Hindlimb muscle (tissue), 1 donor: Measurements from ENCODE around the gene TUBB4B. TPM values are rescaled to one million over a fixed set of nuclear protein-coding genes. Genes with fewer than 3 reads are reported as not detected.

Source experiments
- DNase-seq: peaks from one replicate; pipeline ENCODE4 v3.0.0-alpha.2; 2013
- polyA plus RNA-seq: library from polyadenylated mRNA; unstranded; fragments of 120-200 nt; gene quantifications from one replicate; pipeline ENCODE4 v1.2.1, GENCODE V29; 2013; ENCODE audit not compliant: insufficient read length

Gene TUBB4B
- 145 TPM for polyA plus RNA-seq

DNA sequence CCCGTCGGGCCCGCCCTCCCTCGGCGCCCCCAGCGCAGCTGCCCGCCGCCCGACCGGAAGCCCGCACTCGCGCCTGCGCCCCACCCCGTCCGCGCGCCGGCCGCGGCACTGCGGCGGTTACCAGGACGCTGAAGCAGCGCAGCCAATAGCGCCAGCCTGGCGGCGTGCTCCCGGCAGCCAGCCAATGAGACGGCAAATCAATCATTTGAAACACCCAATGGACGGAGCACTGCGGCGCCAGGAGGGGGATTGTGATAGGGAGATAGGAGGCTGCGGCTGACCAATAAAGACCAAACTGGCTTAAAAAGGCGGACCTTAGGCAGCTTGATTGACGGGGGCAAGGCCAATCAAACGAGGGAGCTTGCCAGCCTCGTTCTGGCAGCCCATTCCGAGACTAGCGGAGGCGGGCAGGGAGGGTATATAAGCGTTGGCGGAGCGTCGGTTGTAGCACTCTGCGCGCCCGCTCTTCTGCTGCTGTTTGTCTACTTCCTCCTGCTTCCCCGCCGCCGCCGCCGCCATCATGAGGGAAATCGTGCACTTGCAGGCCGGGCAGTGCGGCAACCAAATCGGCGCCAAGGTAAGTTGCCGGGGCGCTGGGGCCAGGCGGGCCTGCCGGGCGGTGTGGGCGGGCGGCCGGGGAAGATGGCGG is at the start of gene TUBB4B:
TUBB4B (plus strand) TSS at position 447 of the 649 bp plus-strand sequence; CDS start at position 521, 74 bp downstream.
- peak; percentile 100 for DNase-seq

DNA sequence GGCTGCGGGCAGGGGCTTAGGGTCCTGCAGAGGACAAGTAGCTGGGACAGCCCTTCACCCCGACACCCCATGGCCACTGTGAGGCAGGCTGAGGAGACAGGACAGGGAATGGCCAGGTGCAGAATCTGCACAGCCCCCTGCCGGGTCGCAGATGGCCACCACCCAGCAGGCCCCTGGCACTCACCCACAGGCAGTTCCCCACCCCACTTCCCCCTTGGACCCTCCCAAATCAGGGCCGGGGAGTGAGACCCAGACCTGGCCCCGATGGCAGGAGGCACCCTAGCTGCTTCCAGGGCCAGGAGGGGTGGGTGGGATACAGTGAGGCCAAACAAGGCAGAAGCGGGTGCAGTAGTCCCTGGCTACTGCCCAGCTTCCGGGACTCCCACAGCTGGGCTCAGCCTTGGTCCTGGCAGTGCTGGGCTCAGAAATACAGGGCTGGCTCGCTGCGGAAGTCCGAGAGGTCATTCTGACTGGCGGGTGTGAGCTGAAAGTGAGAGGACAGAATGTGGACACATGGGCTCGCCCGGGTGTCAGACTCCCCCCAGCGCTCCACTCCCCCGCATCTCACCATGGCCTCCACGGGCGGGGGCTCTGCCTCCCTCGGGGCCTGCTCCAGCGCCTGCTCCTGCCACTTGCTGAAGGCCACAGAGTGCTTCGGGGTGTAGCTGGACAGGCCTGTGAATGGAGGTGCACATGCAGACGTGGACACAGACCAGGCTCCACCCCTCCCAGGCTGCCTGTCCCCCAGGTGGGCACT is 49.2 kb upstream of the TUBB4B start:
- no peak for DNase-seq

DNA sequence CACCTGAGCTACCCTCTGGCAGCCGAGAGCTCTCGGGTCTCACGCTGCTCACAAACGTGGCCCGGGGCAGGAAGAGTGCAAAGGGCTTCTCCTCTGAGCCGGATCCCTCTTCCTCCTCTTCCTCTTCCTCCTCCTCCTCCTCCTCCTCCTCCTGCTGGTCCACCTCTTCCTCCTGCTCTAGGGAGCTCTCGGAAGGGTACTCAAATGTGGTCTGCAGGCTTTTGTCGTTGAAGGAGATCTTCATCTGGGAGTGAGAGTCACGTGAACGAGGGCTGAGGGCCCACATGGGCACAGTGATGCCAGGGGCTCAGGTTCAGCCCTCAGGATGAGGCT is 48.7 kb upstream of the TUBB4B start:
- DNase-seq: no peak

DNA sequence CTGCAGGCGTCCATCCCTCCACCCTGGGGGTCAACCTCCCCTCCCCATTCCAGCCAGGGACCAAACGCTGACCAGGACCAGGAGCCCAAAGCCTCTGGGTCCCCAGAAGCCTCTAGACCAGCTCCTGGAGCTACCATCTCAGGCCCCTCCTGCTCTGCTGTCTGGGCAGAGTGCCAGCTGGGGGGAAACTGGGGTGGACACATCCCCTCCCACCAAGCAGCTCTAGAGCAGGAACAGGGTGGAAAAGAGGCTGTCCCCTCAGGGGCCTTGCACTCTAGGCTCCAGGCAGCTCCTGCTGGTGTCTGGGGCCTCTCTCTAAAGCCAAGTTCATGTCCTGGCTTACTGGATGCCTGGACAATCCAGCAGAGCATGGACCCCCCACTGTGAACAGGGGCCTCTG is 48.2 kb upstream of the TUBB4B start:
- no peak for DNase-seq

DNA sequence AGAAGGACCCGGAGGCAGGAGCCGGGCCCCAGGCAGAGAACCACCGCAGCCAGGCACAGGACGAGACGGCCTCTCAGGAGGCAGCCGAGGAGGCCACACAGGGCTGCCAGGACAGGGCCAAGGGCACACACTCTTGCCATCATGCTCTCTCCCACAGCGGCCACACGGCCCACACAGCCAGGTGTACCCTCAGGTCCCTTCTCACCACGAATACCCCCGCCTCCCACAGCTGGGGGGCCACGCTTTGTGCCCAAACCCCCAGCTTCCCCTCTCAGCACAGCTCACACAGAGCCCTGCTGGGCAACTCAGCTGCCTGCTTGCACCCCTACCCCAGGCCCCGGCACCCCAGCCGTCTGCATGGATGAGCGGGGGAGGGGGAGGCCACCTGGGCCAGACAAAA is 47.3 kb upstream of the TUBB4B start:
- DNase-seq: no peak

DNA sequence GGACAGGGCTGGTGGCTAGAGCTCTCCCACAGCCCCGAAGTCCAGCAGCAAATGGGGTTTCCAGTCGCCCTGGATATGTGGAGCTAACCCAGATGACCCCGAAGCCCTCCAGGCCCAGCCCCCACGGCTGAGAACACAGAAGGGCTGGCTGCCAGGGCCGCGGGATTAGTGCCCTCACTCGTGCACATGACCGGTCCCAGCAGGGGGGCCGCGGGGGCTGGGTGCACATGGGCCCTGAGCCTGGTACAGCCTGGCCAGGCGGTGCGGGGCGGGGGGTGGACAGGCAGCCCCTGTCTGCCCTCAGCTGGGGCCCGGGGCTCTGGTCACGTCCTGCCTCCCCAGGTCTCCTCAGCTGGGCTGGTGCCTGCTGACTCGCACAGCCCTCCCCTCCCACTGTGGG is 46.7 kb upstream of the TUBB4B start:
- no peak for DNase-seq

DNA sequence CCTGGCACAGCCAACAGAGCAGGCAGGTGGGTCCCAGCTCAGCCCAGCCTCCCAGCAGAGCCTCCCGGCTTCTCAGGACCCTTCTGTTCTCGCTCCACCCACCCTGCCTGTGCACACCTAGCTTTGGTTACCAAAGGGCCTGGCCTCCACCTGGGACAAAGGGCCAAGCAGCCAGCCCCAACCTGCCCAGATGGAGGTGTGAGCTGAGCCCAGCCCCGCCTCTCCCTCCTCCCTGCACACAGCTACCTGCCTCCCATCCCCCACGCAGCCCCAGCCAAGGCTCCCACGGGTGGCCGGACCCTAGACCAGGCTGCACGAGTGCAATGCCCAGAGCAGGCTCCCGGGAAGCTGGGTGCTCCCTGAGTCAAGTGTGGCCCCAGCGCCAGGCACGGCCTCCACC is 46.2 kb upstream of the TUBB4B start:
- DNase-seq: no peak

DNA sequence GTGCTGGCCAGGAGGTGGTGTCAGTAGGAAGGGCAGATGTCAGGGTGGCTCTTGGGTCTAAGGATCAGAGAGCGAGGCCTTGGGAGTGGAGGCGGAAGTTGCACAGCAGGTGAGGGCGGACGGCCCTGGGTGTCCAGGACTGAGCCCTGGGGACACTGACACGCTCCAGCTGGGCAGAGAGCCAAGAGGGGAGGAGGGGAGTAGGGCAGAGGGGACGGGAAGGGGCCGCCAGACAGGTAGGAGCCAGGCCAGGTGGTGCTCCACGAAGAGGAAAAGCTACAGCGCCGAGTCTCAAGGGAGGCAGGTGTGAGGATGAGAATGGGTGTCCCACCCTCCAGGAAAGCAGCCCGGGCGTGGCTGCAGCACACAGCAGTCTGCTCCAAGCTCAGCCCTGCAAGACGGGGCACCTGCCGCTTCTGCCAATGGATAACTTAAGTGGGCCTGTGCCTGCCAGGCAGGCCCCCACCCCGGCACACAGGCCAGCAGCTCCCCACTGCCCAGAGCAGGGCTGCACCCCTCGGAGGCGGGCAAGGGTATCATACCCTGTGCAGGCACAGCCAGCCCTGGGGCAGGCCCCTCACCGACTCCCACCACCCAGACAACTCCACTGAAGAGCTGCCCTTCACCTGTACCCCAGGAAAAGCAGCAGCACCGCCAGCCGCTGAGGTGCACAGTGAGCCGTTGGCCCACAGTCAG is 45.4 kb upstream of the TUBB4B start:
- no peak for DNase-seq

DNA sequence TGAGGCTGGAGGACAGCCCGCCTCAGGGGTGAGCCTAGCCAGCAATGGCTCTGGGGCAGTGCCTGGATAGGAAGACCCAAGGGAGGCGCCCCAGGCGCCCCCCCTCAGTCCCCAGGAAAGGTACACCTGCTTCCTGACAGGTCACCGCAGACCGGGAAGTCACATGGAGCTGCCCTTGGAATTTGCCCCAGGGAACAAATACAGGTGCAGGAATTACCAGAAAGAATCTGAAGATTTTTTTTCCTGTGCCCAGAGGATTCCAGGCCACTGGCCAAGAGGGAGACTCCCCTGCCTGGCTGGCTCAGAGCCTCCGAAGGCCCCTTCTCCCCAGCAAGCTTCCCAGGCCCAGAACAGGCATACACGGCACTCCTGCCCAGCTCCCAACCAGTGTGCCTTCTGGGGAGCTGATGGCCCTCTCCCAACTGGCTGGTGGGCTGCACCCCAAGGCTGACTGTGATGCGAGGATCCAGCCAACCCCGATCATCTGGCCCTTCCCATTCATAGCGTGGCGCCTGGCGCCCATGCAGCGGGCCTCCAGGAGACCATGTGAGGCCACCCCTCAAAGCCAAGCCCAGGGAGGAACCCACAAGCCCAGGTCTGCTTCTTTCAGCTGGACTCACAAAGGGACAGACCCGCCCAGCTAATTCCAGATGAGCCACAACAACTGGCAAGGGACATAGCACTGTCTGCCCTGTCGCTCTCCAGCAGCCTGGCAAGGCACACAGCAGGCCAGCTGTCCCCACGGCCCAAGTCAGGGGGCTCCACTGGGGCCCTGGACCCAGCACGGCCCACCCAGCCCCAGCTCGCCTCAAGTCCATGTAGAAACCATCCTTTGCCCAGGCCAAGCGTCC is 42.8 kb upstream of the TUBB4B start:
- DNase-seq: no peak

DNA sequence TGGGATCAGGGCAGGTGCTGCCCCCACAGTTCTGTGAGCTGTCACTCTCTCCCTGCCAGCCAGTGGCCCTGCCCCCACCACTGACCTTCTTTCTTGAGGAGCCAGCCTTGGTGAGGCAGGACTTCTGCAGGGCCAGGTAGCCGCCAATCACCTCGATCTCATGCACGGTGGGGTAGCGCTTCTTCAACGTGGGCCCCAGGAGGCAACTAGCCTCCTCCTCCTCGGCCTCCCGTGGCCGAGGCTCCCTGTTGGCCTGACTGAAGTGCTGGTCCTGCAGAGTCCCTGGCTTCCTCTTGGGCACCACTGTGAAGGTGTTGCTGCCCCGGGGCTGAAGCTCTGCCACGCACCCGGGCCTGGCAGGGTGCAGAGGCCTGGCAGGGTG is 42.2 kb upstream of the TUBB4B start:
- DNase-seq: no peak

DNA sequence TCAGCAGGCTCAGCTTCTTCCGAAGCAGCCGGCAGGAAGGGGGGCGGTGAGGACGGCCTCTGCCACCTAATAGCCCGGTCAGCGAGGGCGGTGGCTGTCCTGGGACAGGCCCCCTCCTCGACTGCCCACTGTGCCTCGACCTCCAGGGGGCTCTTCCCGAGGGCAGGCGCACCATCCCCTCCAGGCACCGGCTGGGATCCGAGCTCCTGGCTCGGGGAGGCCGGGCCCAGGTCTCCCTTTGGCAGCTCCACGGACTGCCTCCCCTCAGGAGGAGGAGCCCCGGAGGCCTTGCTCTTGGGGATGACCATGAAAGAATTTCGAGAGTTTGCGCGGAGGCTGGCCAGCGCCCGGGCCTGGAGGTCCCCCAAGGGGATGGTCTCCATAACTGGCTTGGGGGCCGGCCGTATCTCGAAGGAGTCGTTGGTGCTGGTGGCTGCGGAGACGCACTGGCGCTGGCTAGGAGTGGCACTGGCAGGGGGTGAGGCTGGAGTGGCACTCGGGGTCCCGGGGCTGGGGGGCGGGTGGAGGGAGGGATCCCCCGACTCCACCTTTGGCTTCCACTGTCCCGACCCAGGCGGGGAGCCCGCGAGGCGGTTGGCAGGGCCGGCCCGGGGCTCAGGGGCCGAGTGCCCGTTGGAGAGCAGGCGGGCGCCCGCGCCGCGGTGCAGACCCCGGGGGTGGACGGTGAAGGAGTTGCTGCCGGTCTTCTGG is 41.5 kb upstream of the TUBB4B start:
- DNase-seq: no peak

DNA sequence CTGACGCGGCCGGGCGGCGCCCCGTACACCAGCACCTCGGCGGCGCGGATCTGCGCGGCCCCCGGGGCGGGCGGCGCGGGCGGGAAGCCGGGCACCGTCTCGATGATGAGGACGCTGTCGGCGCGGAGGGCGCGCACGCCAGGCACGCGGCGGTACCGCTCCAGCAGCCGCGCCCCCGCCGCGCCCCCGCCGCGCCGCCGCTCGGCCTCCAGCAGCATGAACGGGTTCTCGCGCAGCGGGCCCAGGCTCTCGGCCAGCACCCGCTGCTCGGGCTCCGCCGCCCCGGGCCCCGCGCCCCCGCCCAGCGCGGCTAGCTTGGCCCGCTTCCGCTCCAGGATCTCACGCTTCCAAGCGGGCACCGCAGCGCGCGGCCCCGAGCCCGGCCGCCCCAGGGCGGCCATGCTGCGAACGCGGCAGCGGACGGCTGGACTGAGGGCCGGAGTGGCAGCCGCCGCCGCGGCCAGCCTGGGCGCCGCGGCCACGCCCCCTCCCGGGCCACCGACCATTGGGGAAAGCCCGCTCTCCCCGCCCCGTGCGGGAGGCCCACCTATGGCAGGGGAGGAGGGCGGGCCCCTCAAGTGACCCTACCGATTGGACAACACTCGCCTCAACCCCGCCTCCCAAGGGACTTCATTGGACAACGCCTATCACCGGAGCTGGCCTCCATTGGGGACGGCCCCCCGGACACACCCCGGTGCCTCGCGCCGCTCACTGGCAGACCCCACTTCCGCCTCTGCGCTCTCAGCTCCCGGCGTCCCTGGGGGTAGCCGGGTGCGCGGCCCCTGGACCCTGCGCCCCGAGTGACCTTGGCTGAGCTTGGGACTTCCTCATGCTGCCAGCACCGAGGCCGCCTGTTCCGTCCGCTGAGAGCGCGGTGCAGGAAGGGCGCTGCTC is 40.5 kb upstream of the TUBB4B start, which contains the start of gene TPRN:
TPRN (minus strand) TSS at position 431 of the 894 bp plus-strand sequence; CDS start at position 401, 30 bp downstream.
- peak; percentile 97 for DNase-seq

DNA sequence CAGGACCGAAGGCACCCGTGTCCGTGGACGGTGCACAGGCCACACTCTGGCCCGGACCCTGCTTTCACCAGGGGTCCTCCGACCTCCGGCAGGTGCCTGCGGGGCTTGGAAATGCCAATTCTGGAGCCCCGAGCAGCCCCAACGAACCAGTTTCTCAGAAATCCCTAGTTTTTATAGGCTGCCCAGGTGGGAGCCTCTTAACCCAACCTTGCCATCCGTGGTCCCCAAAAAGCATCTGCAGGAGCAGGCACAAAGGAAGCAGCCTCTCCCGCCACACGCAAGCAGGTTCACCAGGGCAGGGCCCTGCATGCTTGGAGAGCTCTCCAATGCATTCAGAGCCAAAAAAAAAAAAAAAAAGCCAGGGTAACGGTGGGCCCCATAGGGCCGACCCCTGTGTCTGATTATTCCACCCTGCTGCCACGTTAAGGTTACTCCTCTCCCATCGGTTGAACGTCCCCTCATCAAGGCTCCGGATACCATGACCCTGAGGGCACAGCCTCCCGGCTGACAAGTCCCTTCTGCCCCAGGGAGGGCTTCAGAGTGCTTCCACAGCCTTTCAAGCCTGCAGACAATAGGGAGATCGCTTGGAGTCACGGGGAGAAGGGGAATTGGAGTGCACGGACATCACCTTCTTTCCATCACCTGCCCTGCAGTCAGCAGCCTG is 39.8 kb upstream of the TUBB4B start:
- no peak for DNase-seq

DNA sequence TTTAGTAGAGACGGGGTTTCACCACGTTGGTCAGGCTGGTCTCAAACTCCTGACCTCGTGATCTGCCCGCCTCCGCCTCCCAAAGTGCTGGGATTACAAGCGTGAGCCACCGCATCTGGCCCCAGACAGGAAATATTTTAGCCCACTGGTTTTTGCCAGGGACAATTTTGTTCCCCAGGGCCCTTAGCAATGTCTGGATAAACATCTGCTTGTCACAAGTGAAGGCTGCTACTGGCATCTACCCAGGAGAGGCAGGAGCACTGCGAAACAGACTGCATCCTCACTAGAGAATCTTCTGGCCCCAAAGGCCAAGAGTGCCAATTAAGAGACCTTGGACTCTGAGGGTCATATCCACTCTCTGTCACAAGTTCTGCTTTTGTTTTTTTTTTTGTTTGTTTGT is 38.1 kb upstream of the TUBB4B start:
- no peak for DNase-seq

DNA sequence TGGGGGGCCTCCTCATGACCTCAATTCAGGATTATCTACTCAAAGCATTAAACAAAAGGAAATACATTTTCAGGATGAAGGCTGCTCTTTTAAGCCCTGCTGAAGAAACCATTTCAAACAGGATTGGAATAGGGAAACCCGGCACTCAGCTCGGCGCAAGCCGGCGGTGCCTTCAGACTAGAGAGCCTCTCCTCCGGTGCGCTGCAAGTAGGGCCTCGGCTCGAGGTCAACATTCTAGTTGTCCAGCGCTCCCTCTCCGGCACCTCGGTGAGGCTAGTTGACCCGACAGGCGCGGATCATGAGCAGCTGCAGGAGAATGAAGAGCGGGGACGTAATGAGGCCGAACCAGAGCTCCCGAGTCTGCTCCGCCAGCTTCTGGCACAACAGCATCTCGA is 36.4 kb upstream of the TUBB4B start:
- DNase-seq: no peak

DNA sequence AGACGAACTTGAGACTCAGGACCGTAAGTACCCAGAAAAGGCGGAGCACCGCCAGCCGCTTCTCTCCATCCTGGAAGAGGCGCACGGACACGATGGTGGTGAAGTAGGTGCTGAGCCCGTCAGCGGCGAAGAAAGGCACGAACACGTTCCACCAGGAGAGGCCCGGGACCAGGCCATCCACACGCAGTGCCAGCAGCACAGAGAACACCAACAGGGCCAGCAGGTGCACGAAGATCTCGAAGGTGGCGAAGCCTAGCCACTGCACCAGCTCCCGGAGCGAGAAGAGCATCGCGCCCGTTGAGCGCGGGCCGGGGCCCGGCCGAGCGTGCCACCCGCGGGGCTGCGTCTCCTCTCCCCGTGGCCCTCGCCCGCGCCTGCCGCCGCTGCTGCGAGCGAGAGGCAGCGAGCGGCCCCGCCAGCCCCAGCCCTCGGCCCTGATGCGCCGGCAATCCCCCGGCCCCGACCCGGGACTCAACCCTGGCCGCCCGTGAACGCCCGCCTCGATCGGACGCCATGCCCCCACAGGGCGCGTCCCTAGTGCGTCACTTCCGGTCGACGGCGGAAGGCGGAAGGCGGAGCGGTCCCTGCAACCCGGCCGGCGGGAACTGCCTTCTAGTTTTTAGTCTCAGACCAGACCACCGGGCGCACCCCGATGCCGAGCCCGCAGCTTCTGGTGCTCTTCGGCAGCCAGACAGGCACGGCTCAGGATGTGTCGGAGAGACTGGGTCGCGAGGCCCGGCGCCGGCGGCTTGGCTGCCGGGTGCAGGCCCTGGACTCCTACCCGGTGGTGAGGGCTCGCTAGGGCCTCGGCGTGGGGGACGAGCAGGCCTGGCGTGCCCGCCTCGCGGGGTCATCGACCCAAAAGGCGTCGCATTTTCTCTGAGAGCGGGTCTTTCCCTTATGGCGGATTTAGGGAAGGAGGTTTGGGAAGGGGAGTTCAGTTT is 35.7 kb upstream of the TUBB4B start, which contains the start of the genes NDOR1 and TMEM203:
NDOR1 (plus strand) TSS at position 575 of the 944 bp plus-strand sequence; CDS start at position 653, 78 bp downstream.
TMEM203 (minus strand) TSS at position 523 of the 944 bp plus-strand sequence; CDS start at position 289, 234 bp downstream.
- DNase-seq: peak; percentile 94

DNA sequence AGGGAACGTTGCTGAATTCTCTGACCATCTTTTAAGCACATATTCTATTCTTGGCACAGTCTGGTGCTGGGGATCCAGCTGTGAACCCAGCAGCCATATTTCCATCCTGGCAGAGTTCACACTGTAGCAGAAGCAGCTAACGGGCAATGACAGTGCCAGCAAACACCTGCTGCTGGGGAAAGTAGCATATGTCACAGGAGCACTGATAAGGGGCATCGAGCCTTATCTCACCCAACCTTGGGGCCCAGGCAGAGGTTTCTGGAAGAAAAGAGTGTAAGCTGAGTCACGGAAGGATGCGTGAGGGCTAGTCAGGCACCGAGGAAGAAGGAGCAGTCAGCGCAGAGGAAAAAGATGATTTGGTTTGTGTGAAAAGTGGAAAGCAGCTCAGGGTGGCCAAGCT is 34.5 kb upstream of the TUBB4B start:
- no peak for DNase-seq

DNA sequence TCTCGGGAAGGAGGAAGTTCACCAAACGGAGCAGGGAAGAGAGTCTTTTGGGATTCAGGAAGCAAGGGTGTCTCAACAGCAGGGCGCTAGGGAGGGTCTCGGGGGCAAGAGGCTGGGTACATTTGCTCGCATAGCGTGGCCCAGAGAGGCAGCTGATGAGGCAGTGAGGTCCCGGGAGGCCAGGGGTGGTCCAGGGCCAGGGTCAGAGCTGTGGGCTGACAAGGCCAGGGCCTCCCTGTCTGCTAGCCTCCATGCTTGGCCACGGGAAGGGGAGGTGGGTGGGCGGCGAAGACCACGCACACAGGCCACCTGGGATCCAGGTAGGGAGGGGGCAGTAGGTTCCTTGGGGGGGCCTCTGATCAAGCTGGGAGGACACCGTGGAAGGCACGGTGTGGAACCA is 29.6 kb upstream of the TUBB4B start:
- no peak for DNase-seq

DNA sequence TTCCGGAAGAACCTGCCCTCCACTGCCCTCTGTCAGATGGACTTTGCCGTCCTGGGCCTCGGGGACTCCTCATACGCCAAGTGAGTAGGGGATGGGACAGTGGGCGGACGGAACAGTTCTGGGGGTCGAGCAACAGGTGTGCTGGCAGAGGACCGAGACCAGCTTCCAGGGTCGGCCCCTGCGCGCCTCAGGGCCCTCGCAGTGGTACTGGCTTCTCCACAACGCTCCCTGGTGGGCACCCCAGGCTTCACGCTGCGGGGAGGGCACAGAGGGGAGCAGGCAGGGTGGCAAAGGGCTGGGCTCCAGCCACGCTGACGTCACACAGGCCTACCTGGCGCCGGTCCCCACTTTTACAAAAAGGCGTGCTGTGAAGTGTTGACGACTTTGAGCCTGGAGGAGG is 28.6 kb upstream of the TUBB4B start:
- DNase-seq: no peak
